Smooth muscle cell of the brain vasculature (primary cell): ENCODE measurements around the gene NAP1L1.
"Not testable (repeated sequence)": the region's sequence is repeated elsewhere in the genome, so short reads cannot be mapped to it uniquely, and the experiment has no call there.

ENCODE experiments used
- DNase-seq: peaks from one replicate; pipeline ENCODE4 v3.0.0-alpha.2; 2012; ENCODE audit warnings: low read depth, low spot score

The NAP1L1 gene

DNA sequence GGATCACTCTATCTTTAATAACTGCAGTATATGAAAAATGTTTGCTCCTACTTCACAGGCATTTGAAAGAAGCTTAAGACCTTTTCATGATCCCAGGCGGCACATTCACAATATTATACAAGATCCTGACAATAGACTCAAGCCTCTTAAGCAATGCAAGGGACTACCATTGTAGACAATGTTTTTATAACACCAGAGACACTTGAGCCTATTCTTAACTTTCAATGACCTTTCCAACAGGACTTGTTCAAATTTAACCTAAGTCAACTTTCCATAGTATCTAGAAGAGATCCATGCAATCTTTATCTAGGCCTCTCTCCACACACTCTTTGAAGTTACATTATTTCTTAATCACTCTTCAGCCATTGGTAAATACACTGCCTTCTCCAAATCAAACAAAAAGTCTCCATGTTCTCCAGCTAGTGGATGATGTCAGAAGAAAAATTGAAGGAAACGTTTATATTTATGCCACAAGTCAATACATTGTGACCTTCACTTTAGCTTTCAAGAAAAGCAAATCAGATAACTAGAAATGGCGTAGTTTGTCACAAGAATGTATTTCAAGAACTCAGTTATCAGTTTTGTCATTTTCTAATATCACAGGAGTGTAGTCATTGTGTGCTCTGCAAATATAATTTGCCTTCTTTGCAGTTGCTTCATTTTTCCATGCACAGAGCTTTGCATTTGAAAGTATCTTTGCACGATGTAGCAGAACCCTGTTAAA is 94.1 kb downstream of the NAP1L1 start:
- no peak for DNase-seq

DNA sequence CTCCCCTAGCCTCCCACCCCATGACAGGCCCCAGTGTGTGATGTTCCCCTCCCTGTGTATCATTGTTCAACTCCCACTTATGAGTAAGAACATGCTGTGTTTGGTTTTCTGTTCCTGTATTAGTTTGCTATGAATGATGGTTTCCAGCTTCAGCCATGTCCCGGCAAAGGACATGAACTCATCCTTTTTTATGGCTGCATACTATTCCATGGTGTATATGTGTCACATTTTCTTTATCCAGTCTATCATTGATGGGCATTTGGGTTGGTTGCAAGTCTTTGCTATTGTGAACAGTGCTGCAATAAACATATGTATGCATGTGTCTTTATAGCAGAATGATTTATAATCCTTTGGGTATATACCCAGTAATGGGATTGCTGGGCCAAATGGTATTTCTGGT is 96.8 kb downstream of the NAP1L1 start:
- not testable (repeated sequence) for DNase-seq
